Left colon (tissue), 2 donors: ENCODE results near the gene MTFP1. TPM values are rescaled to one million over a fixed set of nuclear protein-coding genes. Genes with fewer than 3 reads are reported as not detected.
A peak's percentile ranks its signal among the peaks of the same experiment; 100 is the strongest.
"Not testable (repeated sequence)": the region's sequence is repeated elsewhere in the genome, so short reads cannot be mapped to it uniquely, and the experiment has no call there.

Experiments used
- ATAC-seq: fragments of 200-7000 bp; cut with Tn5 transposase; one replicate; pipeline ENCODE4 v1.9.1; 2020; ENCODE audit warnings: mild to moderate bottlenecking, moderate library complexity
- DNase-seq, 2 donors: peaks; one replicate each; pipeline ENCODE4 v3.0.0-alpha.2; 2020
- intact Hi-C, 2 donors: fragments of 100-400 bp; cut with DNase I in 1 of 2; cut with micrococcal nuclease in 1 of 2; formaldehyde crosslinking; loops; one replicate each; pipeline versions ENCODE4 v1.11.2 to v1.14.0; 2022; cut with DNase I, micrococcal nuclease
- total RNA-seq, 2 donors: library from RNA; stranded (reverse); fragmentation: NEBNext Ultra II Directional; extraction: Animal tissue kit (Norgen Biotek cat#: 25700); gene quantifications; one replicate each; pipeline ENCODE4 v1.2.1, GENCODE V29; 2021
- donor health status: DM: no; HTN: no; CAD: no.
- donor health status: DM: yes; HTN: yes; CAD: no.

MTFP1 gene
- total RNA-seq, 2 donors from 2014 or later, result 23.1 to 34.9 TPM

- ATAC-seq (no peak), DNase-seq (no peak)
- intact Hi-C loops, result no loop called here
These were observed 13.7 kb downstream of the MTFP1 start for GRCh38 chr22:30439226-30439625.

GRCh38 chr22:30439836-30440235, 14.3 kb downstream of the MTFP1 start:
- DNase-seq, result no peak
- intact Hi-C loops, result no loop called here
- peak; percentile 49 for ATAC-seq

- intact Hi-C loops, result no loop called here
- ATAC-seq (no peak), DNase-seq (no peak)
These were observed 15.5 kb downstream of the MTFP1 start for GRCh38 chr22:30441088-30441487.

- DNase-seq (peak in 1 of 2 donors; percentile 43), ATAC-seq (peak; percentile 77)
- intact Hi-C loops, result no loop called here
These were observed 19.3 kb downstream of the MTFP1 start for GRCh38 chr22:30444632-30445437.

- DNase-seq (no peak), ATAC-seq (no peak)
- intact Hi-C loops, result no loop called here
These were observed 20.0 kb downstream of the MTFP1 start for GRCh38 chr22:30445438-30446145.

- intact Hi-C loops, result no loop called here
- DNase-seq (no peak), ATAC-seq (no peak)
These were observed 22.1 kb downstream of the MTFP1 start for GRCh38 chr22:30447656-30448055.

GRCh38 chr22:30451488-30451887, 25.9 kb downstream of the MTFP1 start:
- ATAC-seq, intact Hi-C loops, DNase-seq: not testable (repeated sequence)

GRCh38 chr22:30452861-30453260, 27.3 kb downstream of the MTFP1 start:
- ATAC-seq (no peak), DNase-seq (no peak)
- intact Hi-C loops, result no loop called here

- no peak for ATAC-seq
- intact Hi-C loops, result no loop called here
- DNase-seq, result no peak
These were observed 28.4 kb downstream of the MTFP1 start for GRCh38 chr22:30453731-30454510.

- ATAC-seq (no peak), DNase-seq (no peak)
- intact Hi-C loops, result no loop called here
These were observed 29.7 kb downstream of the MTFP1 start for GRCh38 chr22:30455075-30455840.

- ATAC-seq (no peak), DNase-seq (no peak)
- intact Hi-C loops, result no loop called here
These were observed 32.4 kb downstream of the MTFP1 start for GRCh38 chr22:30457981-30458380.

- ATAC-seq, result no peak
- DNase-seq, result no peak
- intact Hi-C loops, result no loop called here
These were observed 33.8 kb downstream of the MTFP1 start for GRCh38 chr22:30459181-30460052.

GRCh38 chr22:30460147-30460546, 34.6 kb downstream of the MTFP1 start:
- ATAC-seq, result peak; percentile 64
- DNase-seq, result peak in 1 of 2 donors; percentile 38
- intact Hi-C loops, result no loop called here

- ATAC-seq, intact Hi-C loops, DNase-seq: not testable (repeated sequence)
These were observed 35.0 kb downstream of the MTFP1 start for GRCh38 chr22:30460555-30460954.

GRCh38 chr22:30469165-30469564, 43.6 kb downstream of the MTFP1 start:
- intact Hi-C loops, result no loop called here
- DNase-seq (no peak), ATAC-seq (no peak)

- DNase-seq (no peak), ATAC-seq (no peak)
- intact Hi-C loops, result no loop called here
These were observed 45.1 kb downstream of the MTFP1 start for GRCh38 chr22:30470655-30471054.

- no peak for ATAC-seq
- intact Hi-C loops, result no loop called here
These were observed 46.2 kb downstream of the MTFP1 start, which contains the start of gene SEC14L3 for GRCh38 chr22:30471616-30472318. SEC14L3 (minus strand) TSS chr22:30472017; CDS start chr22:30471958, 59 bp downstream.

More at GRCh38 chr22:30471616-30472318, 46.2 kb downstream of the MTFP1 start, which contains the start of gene SEC14L3:
- no peak for DNase-seq
